ENCODE measurements around the gene GDF2.

Gene GDF2

GRCh38 chr10:47314416-47314970, 7.8 kb upstream of the GDF2 start:
- DNase-seq: no peak

- DNase-seq: no peak
Measured at GRCh38 chr10:47315421-47315820, 6.8 kb upstream of the GDF2 start.

DNA sequence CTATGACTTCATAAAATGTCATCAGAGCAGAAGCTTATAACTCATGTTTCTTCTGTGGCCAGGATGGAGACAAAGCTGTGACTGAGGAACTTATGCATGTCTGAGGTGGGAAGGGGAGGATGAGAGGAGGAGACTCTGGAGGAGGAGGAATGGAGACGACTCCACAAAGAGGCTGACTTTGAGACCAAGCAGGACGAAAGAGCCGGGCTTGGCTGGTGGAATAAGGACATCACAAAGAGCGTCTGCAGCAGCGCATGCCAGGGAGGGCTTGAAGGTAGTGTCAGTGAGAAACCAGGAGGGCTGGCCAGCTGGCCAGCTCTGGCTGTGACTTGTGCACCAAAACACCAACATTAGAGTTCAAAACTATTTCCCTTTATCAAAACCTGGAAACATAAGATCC, 6.1 kb upstream of the GDF2 start:
- no peak for DNase-seq

DNA sequence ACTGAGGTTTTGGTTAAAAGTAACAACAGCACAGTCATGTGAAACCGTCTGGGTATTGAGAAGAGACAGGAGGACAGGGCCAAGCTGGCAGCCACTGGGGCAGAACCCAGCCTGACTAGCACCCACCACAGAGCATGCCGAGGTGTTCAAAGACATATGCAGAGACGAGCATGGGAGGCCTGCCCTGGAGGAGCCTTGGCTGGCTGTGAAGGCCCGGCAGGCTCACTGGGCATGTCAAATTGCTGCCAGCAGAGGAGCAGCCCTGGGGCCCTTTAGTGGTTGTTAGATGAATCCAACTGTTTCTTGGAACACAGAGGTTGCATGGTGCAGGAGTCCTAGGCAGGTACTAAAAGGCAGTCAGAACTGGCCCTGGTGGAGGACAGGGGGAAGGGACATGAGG, 5.0 kb upstream of the GDF2 start:
- DNase-seq: no peak

- DNase-seq: no peak
Measured at GRCh38 chr10:47318706-47319105, 3.5 kb upstream of the GDF2 start.

DNA sequence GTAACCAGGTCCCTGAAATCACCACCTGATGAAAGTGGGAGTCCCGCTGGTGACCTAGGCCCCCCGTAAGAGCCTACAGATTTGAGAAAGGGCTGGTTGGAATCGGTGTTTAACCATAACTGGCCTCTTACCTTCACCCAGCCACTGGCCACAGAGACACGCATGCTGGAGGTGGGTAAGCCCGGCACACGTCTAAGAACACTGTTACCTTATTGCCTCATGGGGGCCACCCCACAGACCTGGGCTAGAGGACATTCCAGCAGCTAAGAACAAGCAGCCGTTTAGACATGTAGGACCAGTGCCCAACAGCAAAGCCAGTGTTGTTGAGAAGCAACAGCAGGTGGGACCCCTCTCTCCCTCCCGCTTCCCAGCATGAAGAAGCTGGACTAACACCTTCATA, 2.5 kb upstream of the GDF2 start:
- DNase-seq: no peak

GRCh38 chr10:47320812-47321211, 1.4 kb upstream of the GDF2 start:
- DNase-seq: no peak

- no peak for DNase-seq
Measured at GRCh38 chr10:47321521-47322195, 596 bp upstream of the GDF2 start.

- DNase-seq: no peak
Measured at GRCh38 chr10:47323087-47323486, 833 bp downstream of the GDF2 start.

DNA sequence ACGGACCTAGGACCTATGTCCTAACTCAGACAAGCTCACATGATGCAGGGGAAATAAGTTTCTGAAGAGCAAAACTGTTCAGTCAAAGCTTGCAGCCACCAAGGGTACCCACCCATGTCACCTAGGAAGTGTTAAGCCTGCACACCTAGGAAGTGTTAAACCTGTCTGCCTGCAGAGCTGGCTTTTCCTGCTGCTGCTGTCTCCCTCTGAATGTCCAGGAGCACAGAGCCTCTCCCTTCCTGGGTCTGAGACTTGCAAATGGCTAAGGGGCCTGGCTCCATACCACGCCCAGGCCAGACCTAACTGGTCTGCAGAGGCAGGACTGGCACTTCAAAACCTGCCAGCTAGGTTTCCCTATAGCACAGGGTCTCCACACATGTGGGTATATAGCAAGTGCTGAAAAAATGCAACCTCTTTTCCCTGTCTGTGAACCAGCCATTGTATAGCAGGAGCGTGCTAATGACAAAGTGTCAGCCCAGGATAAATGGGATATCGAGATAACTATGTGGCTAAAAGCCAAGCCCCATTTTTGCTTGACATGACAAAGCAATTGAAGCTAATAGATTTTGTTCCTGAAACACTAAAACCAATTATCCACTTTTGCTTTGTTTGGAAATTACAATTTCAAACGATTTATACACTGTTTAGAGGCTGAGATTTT, 1.5 kb downstream of the GDF2 start:
- no peak for DNase-seq

- no peak for DNase-seq
Measured at GRCh38 chr10:47325303-47326291, 3.3 kb downstream of the GDF2 start.

- DNase-seq: no peak
Measured at GRCh38 chr10:47326306-47326926, 4.2 kb downstream of the GDF2 start.

- DNase-seq: no peak
Measured at GRCh38 chr10:47326927-47327330, 4.7 kb downstream of the GDF2 start.

- no peak for DNase-seq
Measured at GRCh38 chr10:47329855-47330254, 7.6 kb downstream of the GDF2 start.

DNA sequence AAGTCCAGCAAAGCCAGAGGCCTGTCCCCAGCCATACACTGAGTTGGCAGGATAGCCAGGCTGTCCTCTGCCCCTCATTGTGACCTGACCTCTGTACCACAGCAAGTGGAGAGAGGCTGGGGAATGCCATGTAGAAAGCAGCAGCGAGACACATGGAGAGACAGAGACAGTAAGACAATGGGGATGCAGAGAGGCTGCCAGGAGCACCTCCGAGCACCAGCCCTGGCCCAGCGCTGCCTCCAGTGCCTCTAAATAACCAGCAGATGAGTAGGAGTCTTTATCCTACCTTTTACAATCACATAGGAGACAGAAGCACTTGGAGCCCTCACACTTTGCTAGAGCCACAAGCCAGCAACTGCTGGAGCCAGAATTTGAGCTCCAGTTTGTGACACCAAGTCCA, 8.1 kb downstream of the GDF2 start:
- DNase-seq: no peak

GRCh38 chr10:47330804-47331203, 8.6 kb downstream of the GDF2 start:
- DNase-seq: no peak

DNA sequence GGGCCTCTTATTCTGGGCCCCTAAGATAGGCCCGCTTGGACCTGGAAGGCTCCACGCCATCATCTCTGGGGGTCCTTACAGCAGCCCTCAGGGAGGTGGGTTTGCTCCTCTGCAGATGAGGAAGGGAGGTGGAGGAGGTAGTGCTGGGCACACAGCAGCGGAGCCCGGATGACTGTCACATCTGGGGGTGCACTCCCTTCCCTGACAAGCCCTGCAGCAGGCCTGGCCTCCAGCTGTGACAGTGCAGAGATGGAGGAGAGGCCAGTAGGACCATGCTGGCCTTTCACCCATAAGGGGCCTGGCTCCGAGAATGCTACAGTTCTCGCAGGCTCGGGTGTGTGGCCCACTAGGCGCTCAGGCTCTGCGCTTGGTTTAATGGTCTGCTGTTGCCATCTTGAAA, 9.2 kb downstream of the GDF2 start:
- DNase-seq: no peak

- no peak for DNase-seq
Measured at GRCh38 chr10:47331954-47332353, 9.7 kb downstream of the GDF2 start.

DNA sequence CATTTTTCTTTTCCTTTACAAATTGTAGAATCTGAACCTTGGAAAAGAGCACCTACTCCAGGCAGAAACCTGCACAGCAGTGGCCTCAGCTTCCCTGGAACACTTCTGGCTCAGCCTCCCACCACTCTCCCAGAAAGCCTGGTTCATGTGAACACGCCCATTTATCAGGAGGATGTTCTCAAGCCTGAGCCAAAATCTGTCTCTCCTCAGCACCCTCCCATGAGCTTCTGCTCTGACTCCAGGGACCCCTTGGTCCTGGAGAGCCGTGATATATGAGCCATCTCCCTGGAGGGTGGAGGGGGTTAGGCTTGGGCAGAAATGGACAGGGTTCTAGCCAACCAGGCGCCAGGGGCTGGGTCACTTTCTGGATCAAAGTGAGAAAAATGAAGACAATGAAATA, 10.1 kb downstream of the GDF2 start:
- DNase-seq: no peak

DNA sequence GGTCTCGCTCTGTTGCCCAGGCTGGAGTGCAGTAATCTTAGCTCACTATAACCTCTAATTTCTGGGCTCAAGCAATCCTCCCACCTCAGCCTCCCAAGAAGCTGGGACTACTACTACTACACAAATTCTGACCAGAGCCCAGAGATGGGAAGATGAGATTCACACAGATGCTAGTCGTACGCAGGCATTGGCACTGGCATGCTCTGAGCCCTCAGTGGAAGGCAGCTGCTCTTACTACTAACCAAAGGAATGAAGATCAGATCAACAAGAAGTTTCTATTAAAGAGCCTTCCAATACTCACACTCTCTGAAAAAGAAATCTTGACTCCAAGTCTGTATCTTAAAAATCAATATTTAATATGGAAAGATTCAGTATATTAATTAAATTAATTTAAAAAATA, 10.7 kb downstream of the GDF2 start:
- no peak for DNase-seq

GRCh38 chr10:47333532-47333931, 11.3 kb downstream of the GDF2 start:
- DNase-seq: no peak

- DNase-seq: no peak
Measured at GRCh38 chr10:47334466-47335295, 12.4 kb downstream of the GDF2 start.

Data from activated CD4-positive, alpha-beta T cell treated with anti-CD3 and anti-CD28 coated beads, Interleukin-10, Interleukin-2, amounts not matched to agents 100 ng/mL and 50 ng/mL, durations not matched to agents 16 hours and 8 hours (primary cell).